Measurements from ENCODE around the gene FGF10. TPM values are rescaled to one million over a fixed set of nuclear protein-coding genes. Genes with fewer than 3 reads are reported as not detected.

Gene FGF10
- total RNA-seq, 1 donor from 2014 or later: 12.8 TPM

DNA sequence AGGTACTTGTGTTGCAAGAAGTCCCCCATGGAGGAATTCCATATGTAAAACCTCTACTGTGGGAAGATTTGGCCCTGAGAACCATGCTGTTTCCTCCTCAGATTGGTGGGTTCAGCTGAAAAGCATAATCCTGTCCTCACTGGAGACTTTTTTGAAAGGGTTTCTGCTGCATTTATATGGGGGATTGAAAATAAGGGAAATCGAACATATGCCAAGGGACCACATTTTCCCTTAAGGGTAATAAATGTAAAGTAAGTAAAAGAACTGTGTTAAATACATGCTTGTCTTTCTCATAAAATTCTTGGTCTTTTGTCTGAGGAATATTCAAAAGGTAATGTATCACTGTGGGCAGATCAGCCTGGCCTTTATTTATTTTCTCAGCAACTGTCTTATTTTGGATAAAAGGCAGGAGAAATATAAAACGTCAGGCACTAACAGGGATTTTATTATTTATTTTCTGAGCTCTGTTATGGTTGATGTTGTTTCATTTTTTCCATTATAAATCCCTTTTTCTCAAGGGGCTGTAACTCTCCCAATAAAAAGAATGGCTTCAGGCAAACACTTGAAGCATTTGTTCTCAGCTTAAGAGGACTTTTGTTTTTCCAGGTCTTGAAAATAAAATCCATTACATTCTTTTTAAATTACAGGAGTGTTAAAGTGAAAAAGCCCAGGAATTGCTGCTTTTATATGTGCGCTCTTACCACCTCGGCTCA is 131.4 kb downstream of the FGF10 start:
- DNase-seq (ENCODE audit: low spot score): no peak

DNA sequence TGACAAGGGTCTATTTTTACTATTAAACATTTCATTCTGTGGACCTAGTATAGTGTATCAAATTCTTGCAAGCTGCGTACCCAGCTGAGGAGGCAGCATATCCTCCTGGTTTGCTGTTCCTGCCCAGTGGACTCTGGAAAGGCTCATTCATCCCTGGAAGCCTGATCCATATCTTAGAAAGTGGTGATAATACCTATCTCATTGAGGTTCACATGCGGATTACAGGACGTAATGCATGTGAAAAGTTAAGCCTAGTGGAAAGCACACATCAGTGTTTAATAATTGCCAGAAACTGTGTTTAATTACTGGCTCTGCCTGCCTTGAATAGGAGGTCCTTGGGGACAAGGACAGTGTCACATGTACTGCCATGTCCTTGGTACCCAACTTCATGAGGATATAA is 132.0 kb downstream of the FGF10 start:
- DNase-seq (ENCODE audit: low spot score): no peak

Measured in ureter (tissue), 1 donor.